Measurements from ENCODE around the gene ZAP70. TPM values are rescaled to one million over a fixed set of nuclear protein-coding genes. Genes with fewer than 3 reads are reported as not detected.

Gene ZAP70
- total RNA-seq, 1 experiment from 2014 or later, result not detected

GRCh38 chr2:97733341-97734035 lies 20.1 kb downstream of the ZAP70 start:
- TF ChIP-seq CTCF (conservative IDR thresholded peaks at IDR 0.05; ENCODE audit: low read depth, low read length) (no peak), EZH2 (IDR thresholded peaks at IDR 0.05; ENCODE audit: borderline replicate concordance, low read depth, low read length, poor library complexity, severe bottlenecking) (no peak)
- Histone ChIP-seq H3K27ac (ENCODE audit: low read depth, low read length, poor library complexity, severe bottlenecking) (no peak overlapping the region), H3K4me3 (ENCODE audit: low read depth, low read length, poor library complexity, severe bottlenecking) (no peak overlapping the region), H3K36me3 (ENCODE audit: insufficient read depth, low read length, poor library complexity, severe bottlenecking) (no peaks in the 10 kb centered on the region), H3K9me3 (ENCODE audit: low read depth, low read length, poor library complexity, severe bottlenecking) (no peaks in the 10 kb centered on the region), H3K4me1 (ENCODE audit: insufficient read depth, low read length, poor library complexity, severe bottlenecking) (no peaks in the 10 kb centered on the region), H3K27me3 (replicated peaks; ENCODE audit: insufficient read depth, low read depth, low read length, poor library complexity) (no peaks in the 10 kb centered on the region)
- DNase-seq (ENCODE audit: low spot score), result no peak
- ChIA-PET POLR2A (ENCODE audit: low non-redundant PET) (no interaction called here), CTCF (no interaction called here)
- intact Hi-C loops (cut with micrococcal nuclease; ENCODE audit: unreplicated experiment), result no loop called here
- no TSS peak for BruUV-seq (replicated peaks)

GRCh38 chr2:97734061-97735051 lies 21.0 kb downstream of the ZAP70 start:
- Histone ChIP-seq H3K9me3 (ENCODE audit: low read depth, low read length, poor library complexity, severe bottlenecking) (no peaks in the 10 kb centered on the region), H3K36me3 (ENCODE audit: insufficient read depth, low read length, poor library complexity, severe bottlenecking) (no peaks in the 10 kb centered on the region), H3K4me1 (ENCODE audit: insufficient read depth, low read length, poor library complexity, severe bottlenecking) (no peaks in the 10 kb centered on the region), H3K27me3 (replicated peaks; ENCODE audit: insufficient read depth, low read depth, low read length, poor library complexity) (no peaks in the 10 kb centered on the region), H3K27ac (ENCODE audit: low read depth, low read length, poor library complexity, severe bottlenecking) (no peak overlapping the region), H3K4me3 (ENCODE audit: low read depth, low read length, poor library complexity, severe bottlenecking) (no peak overlapping the region)
- ChIA-PET POLR2A (ENCODE audit: low non-redundant PET) (no interaction called here), CTCF (no interaction called here)
- BruUV-seq (replicated peaks), result no TSS peak
- no peak for TF ChIP-seq EZH2 (IDR thresholded peaks at IDR 0.05; ENCODE audit: borderline replicate concordance, low read depth, low read length, poor library complexity, severe bottlenecking)
- no peak for TF ChIP-seq CTCF (conservative IDR thresholded peaks at IDR 0.05; ENCODE audit: low read depth, low read length)
- intact Hi-C loops (cut with micrococcal nuclease; ENCODE audit: unreplicated experiment), result no loop called here
- no peak for DNase-seq (ENCODE audit: low spot score)

GRCh38 chr2:97735161-97735561 lies 21.8 kb downstream of the ZAP70 start:
- ChIA-PET POLR2A (ENCODE audit: low non-redundant PET) (no interaction called here), CTCF (no interaction called here)
- no peak for DNase-seq (ENCODE audit: low spot score)
- intact Hi-C loops (cut with micrococcal nuclease; ENCODE audit: unreplicated experiment), result no loop called here
- Histone ChIP-seq H3K4me1 (ENCODE audit: insufficient read depth, low read length, poor library complexity, severe bottlenecking) (no peaks in the 10 kb centered on the region), H3K27me3 (replicated peaks; ENCODE audit: insufficient read depth, low read depth, low read length, poor library complexity) (no peaks in the 10 kb centered on the region), H3K9me3 (ENCODE audit: low read depth, low read length, poor library complexity, severe bottlenecking) (no peaks in the 10 kb centered on the region), H3K36me3 (ENCODE audit: insufficient read depth, low read length, poor library complexity, severe bottlenecking) (no peaks in the 10 kb centered on the region), H3K4me3 (ENCODE audit: low read depth, low read length, poor library complexity, severe bottlenecking) (no peak overlapping the region), H3K27ac (ENCODE audit: low read depth, low read length, poor library complexity, severe bottlenecking) (no peak overlapping the region)
- no peak for TF ChIP-seq EZH2 (IDR thresholded peaks at IDR 0.05; ENCODE audit: borderline replicate concordance, low read depth, low read length, poor library complexity, severe bottlenecking)
- TF ChIP-seq CTCF (conservative IDR thresholded peaks at IDR 0.05; ENCODE audit: low read depth, low read length), result no peak
- no TSS peak for BruUV-seq (replicated peaks)

Data from A673 (cell line).